ENCODE results near the gene FOXJ3.
A peak's percentile ranks its signal among the peaks of the same experiment; 100 is the strongest.
"Not testable (repeated sequence)": the region's sequence is repeated elsewhere in the genome, so short reads cannot be mapped to it uniquely, and the experiment has no call there.

The FOXJ3 gene

GRCh38 chr1:42259059-42259738 is 75.8 kb downstream of the FOXJ3 start:
- DNase-seq (ENCODE audit: insufficient read length, low spot score) (no peak), FAIRE-seq (peak; percentile 55)

GRCh38 chr1:42258218-42258617 is 76.8 kb downstream of the FOXJ3 start:
- DNase-seq (ENCODE audit: insufficient read length, low spot score) = no peak
- FAIRE-seq = peak; percentile 81

GRCh38 chr1:42251042-42251441 is 84.0 kb downstream of the FOXJ3 start:
- no peak for DNase-seq (ENCODE audit: insufficient read length, low spot score)
- FAIRE-seq = no peak

- DNase-seq (ENCODE audit: insufficient read length, low spot score) = no peak
- FAIRE-seq = no peak
Measured at GRCh38 chr1:42250164-42250563, 84.9 kb downstream of the FOXJ3 start.

GRCh38 chr1:42240966-42241755 is 93.9 kb downstream of the FOXJ3 start:
- FAIRE-seq = no peak
- no peak for DNase-seq (ENCODE audit: insufficient read length, low spot score)

- FAIRE-seq (no peak), DNase-seq (ENCODE audit: insufficient read length, low spot score) (no peak)
Measured at GRCh38 chr1:42239555-42239954, 95.5 kb downstream of the FOXJ3 start.

- FAIRE-seq (no peak), DNase-seq (ENCODE audit: insufficient read length, low spot score) (no peak)
Measured at GRCh38 chr1:42239041-42239440, 96.0 kb downstream of the FOXJ3 start.

- FAIRE-seq = no peak
- no peak for DNase-seq (ENCODE audit: insufficient read length, low spot score)
Measured at GRCh38 chr1:42231253-42231652, 103.8 kb downstream of the FOXJ3 start.

- no peak for FAIRE-seq
Measured at GRCh38 chr1:42228938-42229337, 106.1 kb downstream of the FOXJ3 start.

GRCh38 chr1:42223036-42223435 is 112.0 kb downstream of the FOXJ3 start:
- FAIRE-seq (no peak), DNase-seq (ENCODE audit: insufficient read length, low spot score) (no peak)

More at GRCh38 chr1:42228938-42229337, 106.1 kb downstream of the FOXJ3 start:
- DNase-seq (ENCODE audit: insufficient read length, low spot score) = no peak

GRCh38 chr1:42221952-42222606 is 113.0 kb downstream of the FOXJ3 start:
- DNase-seq (ENCODE audit: insufficient read length, low spot score) (no peak), FAIRE-seq (no peak)

GRCh38 chr1:42221456-42221855 is 113.6 kb downstream of the FOXJ3 start:
- no peak for FAIRE-seq
- DNase-seq (ENCODE audit: insufficient read length, low spot score) = no peak

- FAIRE-seq (no peak), DNase-seq (ENCODE audit: insufficient read length, low spot score) (no peak)
Measured at GRCh38 chr1:42219627-42220026, 115.4 kb downstream of the FOXJ3 start.

GRCh38 chr1:42214447-42214871 is 120.6 kb downstream of the FOXJ3 start:
- no peak for FAIRE-seq
- DNase-seq (ENCODE audit: insufficient read length, low spot score) = no peak

- FAIRE-seq (no peak), DNase-seq (ENCODE audit: insufficient read length, low spot score) (no peak)
Measured at GRCh38 chr1:42211224-42211623, 123.8 kb downstream of the FOXJ3 start.

- DNase-seq (ENCODE audit: insufficient read length, low spot score) (no peak), FAIRE-seq (no peak)
Measured at GRCh38 chr1:42210421-42211133, 124.5 kb downstream of the FOXJ3 start.

- no peak for DNase-seq (ENCODE audit: insufficient read length, low spot score)
- no peak for FAIRE-seq
Measured at GRCh38 chr1:42209526-42210251, 125.3 kb downstream of the FOXJ3 start.

GRCh38 chr1:42206930-42207329 is 128.1 kb downstream of the FOXJ3 start:
- not testable (repeated sequence) for DNase-seq (ENCODE audit: insufficient read length, low spot score); FAIRE-seq

GRCh38 chr1:42206164-42206563 is 128.9 kb downstream of the FOXJ3 start:
- DNase-seq (ENCODE audit: insufficient read length, low spot score) (no peak), FAIRE-seq (no peak)

GRCh38 chr1:42201986-42202385 is 133.0 kb downstream of the FOXJ3 start:
- DNase-seq (ENCODE audit: insufficient read length, low spot score) (no peak), FAIRE-seq (no peak)
